Left renal cortex interstitium (tissue), 4 donors: Measurements from ENCODE around the gene SAC3D1. TPM values are rescaled to one million over a fixed set of nuclear protein-coding genes. Genes with fewer than 3 reads are reported as not detected.
"Not testable (repeated sequence)": the region's sequence is repeated elsewhere in the genome, so short reads cannot be mapped to it uniquely, and the experiment has no call there.

Experiments used
- DNase-seq, 4 donors: peaks; one replicate each; pipeline ENCODE4 v3.0.0-alpha.2; 2013; ENCODE audit warnings: low read depth in 4 of 4, low spot score in 2 of 4, missing footprints in 1 of 4
- polyA plus RNA-seq, 4 donors: library from polyadenylated mRNA; unstranded; fragments of 120-200 nt; gene quantifications; one replicate each; pipeline ENCODE4 v1.2.1, GENCODE V29; 2013; ENCODE audit not compliant: insufficient read length in 4 of 4

Gene SAC3D1
- 10 to 100 TPM; 10.2 to 20.3 (median 13.5) TPM for polyA plus RNA-seq

DNA sequence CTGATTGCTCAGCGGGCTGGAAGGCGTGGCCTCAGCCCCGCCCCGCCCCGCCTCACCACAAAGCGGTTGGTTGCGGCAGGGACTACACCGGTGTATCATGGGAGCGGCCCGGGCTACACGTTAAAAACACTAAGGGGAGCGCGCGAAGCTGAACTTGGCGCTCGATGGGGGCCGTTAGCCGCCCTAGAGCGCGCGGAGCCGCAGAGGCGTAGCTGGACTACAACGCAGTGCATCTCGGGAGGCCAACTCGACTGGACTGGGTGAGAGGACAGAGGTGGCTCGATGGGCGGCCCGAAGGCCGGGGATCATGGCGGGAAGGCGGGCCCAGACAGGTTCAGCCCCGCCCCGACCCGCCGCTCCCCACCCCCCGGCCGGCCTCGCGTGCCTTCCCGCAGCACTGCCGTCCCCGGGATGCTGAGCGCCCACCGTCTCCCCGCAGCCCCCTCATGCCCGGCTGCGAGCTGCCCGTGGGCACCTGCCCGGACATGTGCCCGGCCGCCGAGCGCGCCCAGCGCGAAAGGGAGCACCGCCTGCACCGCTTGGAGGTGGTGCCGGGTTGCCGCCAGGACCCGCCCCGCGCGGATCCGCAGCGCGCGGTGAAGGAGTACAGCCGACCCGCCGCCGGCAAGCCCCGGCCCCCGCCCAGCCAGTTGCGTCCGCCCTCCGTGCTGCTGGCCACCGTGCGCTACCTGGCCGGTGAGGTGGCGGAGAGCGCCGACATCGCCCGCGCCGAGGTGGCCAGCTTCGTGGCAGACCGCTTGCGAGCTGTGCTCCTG is at the start of gene SAC3D1:
SAC3D1 (plus strand) TSS at position 364 of the 776 bp plus-strand sequence; CDS start at position 447, 83 bp downstream.
- DNase-seq = peak; percentile 79 to 90 (median 80)

- no peak for DNase-seq
Observed at GRCh38 chr11:64994318-64994717, 46.7 kb upstream of the SAC3D1 start.

GRCh38 chr11:64996327-64996709 is 44.7 kb upstream of the SAC3D1 start:
- no peak for DNase-seq

DNA sequence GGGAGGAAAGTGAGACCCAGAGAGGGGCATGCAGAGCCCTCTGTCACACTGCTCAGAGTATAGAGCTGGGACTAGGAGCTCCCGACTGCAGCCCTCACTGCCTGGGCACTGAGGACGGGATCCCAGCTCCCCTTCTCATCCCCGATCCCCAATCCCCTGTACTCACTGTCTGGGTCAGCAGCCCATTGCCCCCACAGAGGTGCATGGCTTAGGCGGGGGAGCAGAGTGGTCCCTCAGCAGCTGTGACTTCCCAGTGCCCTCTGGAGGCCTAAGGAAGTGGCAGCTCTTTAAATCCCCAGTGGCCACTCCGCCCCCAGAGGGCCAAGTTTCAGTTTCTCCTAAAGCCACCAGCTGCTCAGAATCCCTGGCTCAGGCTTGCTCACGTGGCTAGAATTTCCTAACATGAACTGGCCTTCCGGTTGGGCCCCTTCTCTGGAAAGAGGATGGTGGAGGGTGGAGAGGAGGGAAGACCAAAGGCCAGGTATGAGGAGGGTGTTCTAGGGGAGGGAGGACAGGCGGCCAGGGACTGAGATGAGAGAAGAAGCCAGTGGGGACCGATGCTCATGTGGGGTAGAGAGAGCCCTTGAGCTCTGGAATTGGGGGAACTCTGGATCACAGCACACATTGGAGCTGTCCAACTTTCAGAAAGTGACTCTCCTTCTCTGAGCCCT is 44.2 kb upstream of the SAC3D1 start, which contains the start of gene BATF2:
BATF2 (minus strand) TSS at position 262 of the 671 bp plus-strand sequence; CDS start at position 205, 57 bp downstream.
- DNase-seq = peak; percentile 50 to 79 (median 60)

DNA sequence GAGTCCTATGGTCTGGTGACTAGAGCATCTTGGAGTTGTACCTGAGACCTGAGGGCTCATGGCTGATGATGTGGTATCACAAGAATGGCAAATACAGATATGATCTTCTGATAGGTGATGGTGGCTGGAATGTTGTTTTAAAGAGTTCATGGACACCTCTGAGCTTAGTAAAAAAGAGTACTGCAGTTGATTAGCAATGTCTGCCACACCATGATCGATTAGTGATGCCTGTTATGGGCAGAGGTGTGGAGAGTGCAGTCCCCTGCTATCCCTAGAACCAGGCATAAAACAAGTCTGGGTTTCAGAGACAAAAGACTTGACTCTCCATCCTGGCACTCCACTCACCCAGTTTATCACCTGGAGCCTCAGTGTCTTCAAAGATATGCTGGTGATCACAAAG is 42.9 kb upstream of the SAC3D1 start:
- DNase-seq = no peak

DNA sequence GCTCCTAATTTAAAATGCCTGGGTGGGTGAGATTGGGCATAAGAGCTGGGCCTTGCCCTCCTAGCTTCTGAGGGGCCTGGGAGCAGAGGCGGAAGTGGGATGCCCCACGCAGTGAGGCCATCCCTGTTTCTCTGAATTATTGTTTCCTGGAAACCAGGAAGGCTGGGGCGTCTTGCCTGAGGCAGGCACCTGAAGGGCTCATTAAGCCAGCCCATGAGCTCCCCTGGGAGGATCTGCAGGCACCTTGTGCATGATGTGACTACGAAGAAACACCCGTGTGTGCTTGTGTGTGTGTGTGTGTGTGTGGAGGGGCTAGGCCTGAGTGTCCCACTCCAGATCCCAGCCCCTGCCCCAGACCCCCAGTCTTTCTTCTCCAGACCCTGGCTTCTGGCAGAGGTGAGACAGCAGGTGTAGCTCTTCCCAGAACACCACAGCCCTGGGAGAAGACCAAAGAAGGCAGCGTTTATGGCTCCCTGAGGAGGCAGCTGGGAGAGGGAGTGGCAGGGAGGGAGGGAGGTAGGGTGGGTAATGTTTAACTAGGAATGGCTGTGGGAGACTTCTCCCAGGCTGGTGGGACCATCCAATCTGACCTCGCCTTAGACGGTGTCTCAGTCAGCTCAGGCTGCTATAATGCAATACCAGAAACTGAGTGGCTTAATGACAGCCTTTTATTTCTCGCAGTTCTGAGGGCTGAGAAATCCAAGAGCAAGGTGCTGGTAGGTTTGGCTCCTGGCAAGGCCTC is 42.1 kb upstream of the SAC3D1 start:
- DNase-seq = no peak

DNA sequence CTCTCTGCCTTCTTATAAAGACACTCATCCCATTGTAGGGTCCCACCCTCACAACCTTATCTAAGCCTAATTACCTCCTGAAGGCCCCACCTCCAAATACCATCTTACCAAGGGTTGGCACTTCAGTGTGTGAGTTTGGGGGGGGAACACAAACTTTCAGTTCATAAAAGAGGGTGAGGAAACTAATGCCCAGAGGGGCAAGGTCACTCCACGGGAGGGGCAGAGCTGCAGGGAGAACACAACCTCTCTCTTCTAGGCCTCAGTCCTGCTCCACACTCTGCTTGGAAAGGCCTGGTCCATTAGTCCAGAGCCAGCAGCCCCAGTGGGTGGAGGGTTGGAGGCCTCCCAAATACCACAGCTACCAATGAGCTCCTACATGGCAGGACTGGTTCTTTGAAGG is 41.5 kb upstream of the SAC3D1 start:
- no peak for DNase-seq

DNA sequence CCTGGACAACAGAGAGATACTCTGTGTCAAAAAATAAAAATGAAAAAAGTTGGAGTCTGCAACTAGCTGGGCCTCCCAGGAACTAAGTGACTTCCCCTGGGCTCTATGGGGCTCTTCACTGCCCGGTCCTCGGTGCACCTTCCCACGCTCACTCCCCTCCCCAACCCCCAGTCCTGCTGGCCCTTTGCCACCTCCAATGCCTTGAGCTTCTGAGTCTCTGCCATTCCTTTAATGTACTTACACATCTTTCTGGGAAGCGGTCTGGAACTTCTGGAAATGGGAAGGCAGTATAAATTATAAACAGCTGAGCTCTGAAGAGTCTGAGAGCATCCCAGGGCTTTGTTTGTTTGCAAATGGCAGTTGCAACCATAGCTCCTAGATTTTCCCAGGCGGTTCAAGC is 38.3 kb upstream of the SAC3D1 start:
- DNase-seq = no peak

DNA sequence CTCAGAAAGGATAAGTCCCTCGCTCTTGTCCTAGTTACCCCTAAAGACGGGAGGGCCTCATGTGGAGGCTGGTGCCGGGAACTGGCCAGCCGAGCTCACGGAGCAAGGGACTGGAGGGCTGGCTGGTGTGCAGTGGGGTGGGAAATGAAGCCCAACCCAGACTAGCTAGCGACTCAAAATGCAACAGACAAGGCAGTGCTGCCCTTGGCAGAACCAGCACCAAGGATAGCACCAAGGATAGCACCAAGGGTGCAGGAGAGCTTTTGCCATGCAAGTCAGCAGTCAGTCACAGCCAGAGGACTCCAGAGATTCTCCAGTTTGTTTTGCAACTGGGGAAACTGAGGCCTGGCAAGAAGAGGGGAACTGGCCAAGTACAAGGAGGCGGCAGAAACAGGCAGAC is 37.7 kb upstream of the SAC3D1 start:
- no peak for DNase-seq

- DNase-seq = not testable (repeated sequence)
Observed at GRCh38 chr11:65003968-65004367, 37.0 kb upstream of the SAC3D1 start.

GRCh38 chr11:65008016-65008415 is 33.0 kb upstream of the SAC3D1 start:
- DNase-seq = no peak

- no peak for DNase-seq
Observed at GRCh38 chr11:65008873-65009272, 32.1 kb upstream of the SAC3D1 start.

DNA sequence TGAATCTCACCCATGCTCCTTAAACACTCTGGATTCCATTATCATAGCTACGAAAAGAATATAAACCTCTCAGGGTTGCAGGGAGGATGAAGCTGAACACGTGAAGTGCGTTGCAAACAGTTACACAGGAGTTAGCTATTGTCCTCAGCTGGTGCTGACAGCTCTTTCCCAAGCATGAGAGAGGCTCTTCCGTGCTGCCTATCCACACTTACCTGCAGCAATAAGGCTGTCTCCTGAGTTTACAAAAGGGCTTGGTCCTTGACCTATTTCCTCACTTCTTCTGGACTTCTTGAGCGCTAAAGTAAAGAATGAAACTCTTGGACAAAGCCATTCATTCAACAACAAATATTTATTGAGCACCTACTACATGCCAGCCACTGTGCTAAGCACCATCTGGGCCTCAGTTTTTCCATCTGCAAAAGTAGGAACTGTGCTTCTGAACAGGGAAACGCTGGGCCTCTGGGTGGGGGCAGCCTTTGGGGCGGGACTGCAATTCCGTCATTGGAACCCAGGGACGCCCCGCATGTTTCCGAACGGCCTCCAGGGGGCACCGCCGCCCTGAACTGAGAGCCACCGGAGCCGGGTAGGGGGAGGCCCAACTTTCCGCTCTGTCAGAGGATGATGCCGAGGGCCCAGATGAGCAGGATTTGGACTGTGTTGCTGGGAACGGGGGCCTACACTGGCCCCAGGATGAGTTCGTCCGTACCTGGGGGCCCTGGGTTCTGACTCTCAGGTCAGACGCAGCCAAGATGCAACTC is 27.7 kb upstream of the SAC3D1 start:
- peak; percentile 72 to 88 (median 79) for DNase-seq

- DNase-seq = peak; percentile 81 to 88 (median 84)
Observed at GRCh38 chr11:65013888-65014725, 26.9 kb upstream of the SAC3D1 start, which contains the start of gene ARL2. Gene ARL2 (plus strand): TSS chr11:65014160. CDS start chr11:65014208, 48 bp downstream.

DNA sequence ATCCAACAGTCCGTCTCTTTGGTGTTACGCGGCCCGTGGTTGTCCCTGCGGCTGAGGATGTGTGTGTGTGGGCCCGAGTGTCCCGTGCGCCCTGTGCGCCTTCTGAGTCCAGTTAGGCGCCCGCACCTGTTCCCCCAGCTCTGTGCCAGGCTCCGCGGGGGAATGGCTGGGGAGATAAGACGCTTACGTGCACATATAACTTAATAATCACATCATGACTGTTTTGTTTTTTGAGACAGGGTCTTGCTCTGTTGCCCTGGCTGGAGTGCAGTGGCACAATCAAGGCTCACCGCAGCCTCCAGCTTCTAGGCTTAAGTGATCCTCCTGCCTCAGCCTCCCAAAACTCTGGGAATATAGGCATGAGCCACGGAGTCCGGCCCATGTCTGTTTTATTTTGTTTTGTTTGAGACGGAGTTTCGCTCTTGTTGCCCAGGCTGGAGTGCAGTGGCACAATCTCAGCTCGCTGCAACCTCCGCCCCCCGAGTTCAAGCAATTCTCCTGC is 26.2 kb upstream of the SAC3D1 start:
- DNase-seq = no peak

- no peak for DNase-seq
Observed at GRCh38 chr11:65016705-65017104, 24.3 kb upstream of the SAC3D1 start.

DNA sequence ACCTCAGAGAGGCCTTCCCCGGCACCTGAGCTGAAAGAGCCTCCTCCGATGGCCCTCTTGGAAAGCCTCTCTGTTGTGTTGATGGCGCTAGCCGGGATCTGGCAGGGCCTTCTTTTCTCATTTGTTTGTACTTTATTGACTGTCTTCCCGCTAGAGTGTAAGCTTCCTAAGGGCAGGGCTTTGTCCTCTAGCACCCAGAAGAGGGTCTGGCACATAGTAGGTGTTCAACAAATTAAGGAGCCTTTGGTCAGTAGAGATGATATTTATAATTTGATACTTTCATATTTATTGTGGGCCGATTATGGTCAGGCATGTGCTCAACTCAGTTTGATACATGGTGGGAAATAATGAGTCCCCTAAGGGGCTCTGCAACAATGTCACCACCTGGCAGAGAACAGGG is 23.1 kb upstream of the SAC3D1 start:
- no peak for DNase-seq

DNA sequence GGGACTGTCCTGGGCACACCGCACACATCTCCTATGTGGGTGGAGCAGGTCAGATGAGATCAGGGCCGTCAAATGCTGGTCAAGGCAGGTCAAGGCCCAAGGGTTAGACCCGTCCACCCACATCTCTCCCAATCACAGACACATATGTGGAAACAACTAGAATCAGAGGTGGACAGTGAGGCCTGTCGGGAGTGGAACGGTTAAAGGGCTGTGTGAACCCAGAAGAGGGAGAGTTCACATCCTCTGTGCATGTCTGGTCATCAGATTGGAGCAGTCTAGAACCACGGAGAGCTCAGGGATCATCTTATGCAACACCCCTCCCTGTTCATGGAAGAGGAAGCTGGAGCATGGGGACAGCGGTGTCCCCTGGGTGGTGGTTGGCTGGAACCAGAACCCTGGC is 21.2 kb upstream of the SAC3D1 start:
- DNase-seq = no peak

GRCh38 chr11:65021003-65021402 is 20.0 kb upstream of the SAC3D1 start:
- DNase-seq = no peak
